GM21360 (cell line): ENCODE data around the gene ACBD5.

Experiments
- ATAC-seq: cut with Tn5 transposase; IDR thresholded peaks from one replicate; pipeline ENCODE4 v1.9.1; 2021; ENCODE audit warnings: mild to moderate bottlenecking, moderate library complexity; ENCODE audit not compliant: unreplicated experiment

ACBD5 gene

GRCh38 chr10:27155066-27155754 is 85.4 kb downstream of the ACBD5 start, which contains the start of gene MASTL:
MASTL (plus strand) TSS chr10:27155352; CDS start chr10:27155427, 75 bp downstream.
- ATAC-seq: peak; percentile 83

GRCh38 chr10:27153845-27154193 is 86.8 kb downstream of the ACBD5 start:
- ATAC-seq: no peak

- no peak for ATAC-seq
Measured at GRCh38 chr10:27153329-27153728, 87.3 kb downstream of the ACBD5 start.

- no peak for ATAC-seq
Measured at GRCh38 chr10:27152687-27153086, 87.9 kb downstream of the ACBD5 start.

GRCh38 chr10:27150261-27150660 is 90.3 kb downstream of the ACBD5 start:
- ATAC-seq: no peak

GRCh38 chr10:27147701-27148100 is 92.9 kb downstream of the ACBD5 start:
- no peak for ATAC-seq

GRCh38 chr10:27145937-27146336 is 94.7 kb downstream of the ACBD5 start:
- no peak for ATAC-seq
